ENCODE measurements around the gene MGMT. TPM values are rescaled to one million over a fixed set of nuclear protein-coding genes. Genes with fewer than 3 reads are reported as not detected.

The MGMT gene
- total RNA-seq (2022; extraction: Qiagen RNA extraction) = 6.2 to 7.5 TPM (median 7.1 TPM) in 5 replicates

GRCh38 chr10:129466703-129467358 is at the start of gene MGMT:
Gene MGMT, plus strand, starts transcription at chr10:129467241.

Data from A549 treated with CORT108297 at 1 μM for 4 hours (cell line).